Ascending aorta (tissue), 2 donors: ENCODE measurements around the gene PTPRE. TPM values are rescaled to one million over a fixed set of nuclear protein-coding genes. Genes with fewer than 3 reads are reported as not detected.

Experiments
- DNase-seq, 2 donors: peaks; one replicate each; pipeline ENCODE4 v3.0.0-alpha.2; 2019; ENCODE audit warnings: low spot score in 2 of 2
- H3K27ac ChIP-seq, 2 donors: fragments of 200-600 bp; sonication (generic); one replicate each; pipeline ENCODE4 v1.5.1; 2016 to 2017; ENCODE audit warnings: mild to moderate bottlenecking in 1 of 2
- H3K27me3 ChIP-seq: fragments of 200-600 bp; sonication (generic); one replicate; pipeline ENCODE4 v1.5.1; 2017
- H3K36me3 ChIP-seq, 2 donors: fragments of 200-600 bp; sonication (generic); one replicate each; pipeline ENCODE4 v1.5.1; 2016
- H3K4me1 ChIP-seq, 2 donors: fragments of 200-600 bp; sonication (generic); one replicate each; pipeline ENCODE4 v1.5.1; 2016 to 2017; ENCODE audit warnings: mild to moderate bottlenecking in 1 of 2
- H3K4me3 ChIP-seq, 2 donors: fragments of 200-600 bp; sonication (generic); one replicate each; pipeline ENCODE4 v1.5.1; 2016 to 2017; ENCODE audit warnings: mild to moderate bottlenecking in 1 of 2
- H3K9me3 ChIP-seq, 2 donors: fragments of 200-600 bp; sonication (generic); one replicate each; pipeline ENCODE4 v1.5.1; 2016
- intact Hi-C: fragments of 100-400 bp; cut with DNase I; formaldehyde crosslinking; loops from one replicate; pipeline ENCODE4 v1.15.1; 2023
- total RNA-seq: library from RNA; depleted of rRNA; stranded (reverse); fragments of >200 nt; gene quantifications from one replicate; pipeline ENCODE4 v1.1.0, GENCODE V29; 2016
- TF ChIP-seq, protein P1 (sequence below), 3 experiments: fragments of 200-600 bp in 2 of 3; fragments of 450-650 bp in 1 of 3; sonication (generic) in 2 of 3; IDR thresholded peaks; one replicate each; pipeline ENCODE4 v1.5.1; 2016 to 2019; ENCODE audit warnings: antibody characterized with exemption in 3 of 3, mild to moderate bottlenecking in 1 of 3, moderate library complexity in 1 of 3

Gene PTPRE
- total RNA-seq, 1 donor from 2014 or later: 14.5 TPM

- intact Hi-C loops: no loop called here
- peak in 1 of 2 donors; percentile 62 for DNase-seq
- Histone ChIP-seq H3K9me3 (no peaks in the 10 kb centered on the region), H3K4me3 (no peak overlapping the region), H3K36me3 (no peaks in the 10 kb centered on the region), H3K27me3 (no peaks in the 10 kb centered on the region), H3K4me1 (peaks cover 8 to 14% of the 10 kb centered on the region in 2 donors), H3K27ac (no peak overlapping the region)
- TF ChIP-seq, protein P1, sequence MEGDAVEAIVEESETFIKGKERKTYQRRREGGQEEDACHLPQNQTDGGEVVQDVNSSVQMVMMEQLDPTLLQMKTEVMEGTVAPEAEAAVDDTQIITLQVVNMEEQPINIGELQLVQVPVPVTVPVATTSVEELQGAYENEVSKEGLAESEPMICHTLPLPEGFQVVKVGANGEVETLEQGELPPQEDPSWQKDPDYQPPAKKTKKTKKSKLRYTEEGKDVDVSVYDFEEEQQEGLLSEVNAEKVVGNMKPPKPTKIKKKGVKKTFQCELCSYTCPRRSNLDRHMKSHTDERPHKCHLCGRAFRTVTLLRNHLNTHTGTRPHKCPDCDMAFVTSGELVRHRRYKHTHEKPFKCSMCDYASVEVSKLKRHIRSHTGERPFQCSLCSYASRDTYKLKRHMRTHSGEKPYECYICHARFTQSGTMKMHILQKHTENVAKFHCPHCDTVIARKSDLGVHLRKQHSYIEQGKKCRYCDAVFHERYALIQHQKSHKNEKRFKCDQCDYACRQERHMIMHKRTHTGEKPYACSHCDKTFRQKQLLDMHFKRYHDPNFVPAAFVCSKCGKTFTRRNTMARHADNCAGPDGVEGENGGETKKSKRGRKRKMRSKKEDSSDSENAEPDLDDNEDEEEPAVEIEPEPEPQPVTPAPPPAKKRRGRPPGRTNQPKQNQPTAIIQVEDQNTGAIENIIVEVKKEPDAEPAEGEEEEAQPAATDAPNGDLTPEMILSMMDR (IDR thresholded peaks at IDR 0.05): no peak
These were observed 147.5 kb downstream of the PTPRE start for GRCh38 chr10:128054163-128054970.

GRCh38 chr10:128055061-128055868 lies 148.4 kb downstream of the PTPRE start:
- no peak overlapping the region for H3K27ac ChIP-seq
- H3K27me3 ChIP-seq: no peaks in the 10 kb centered on the region
- H3K36me3 ChIP-seq: no peaks in the 10 kb centered on the region
- no peak overlapping the region for H3K4me3 ChIP-seq
- DNase-seq: peak in 1 of 2 donors; percentile 56
- peaks cover 9 to 22% of the 10 kb centered on the region in 2 donors for H3K4me1 ChIP-seq
- intact Hi-C loops: no loop called here
- H3K9me3 ChIP-seq: no peaks in the 10 kb centered on the region
- TF ChIP-seq, protein P1 (IDR thresholded peaks at IDR 0.05): no peak

GRCh38 chr10:128056303-128057050 lies 149.6 kb downstream of the PTPRE start:
- peaks cover 9 to 26% of the 10 kb centered on the region in 2 donors for H3K4me1 ChIP-seq
- TF ChIP-seq, protein P1 (IDR thresholded peaks at IDR 0.05): no peak
- H3K27ac ChIP-seq: peak overlapping the region; percentile 62 to 72
- no peaks in the 10 kb centered on the region for H3K9me3 ChIP-seq
- no peaks in the 10 kb centered on the region for H3K36me3 ChIP-seq
- DNase-seq: peak in 1 of 2 donors; percentile 68
- no peak overlapping the region for H3K4me3 ChIP-seq
- no peaks in the 10 kb centered on the region for H3K27me3 ChIP-seq
- intact Hi-C loops: no loop called here

DNA sequence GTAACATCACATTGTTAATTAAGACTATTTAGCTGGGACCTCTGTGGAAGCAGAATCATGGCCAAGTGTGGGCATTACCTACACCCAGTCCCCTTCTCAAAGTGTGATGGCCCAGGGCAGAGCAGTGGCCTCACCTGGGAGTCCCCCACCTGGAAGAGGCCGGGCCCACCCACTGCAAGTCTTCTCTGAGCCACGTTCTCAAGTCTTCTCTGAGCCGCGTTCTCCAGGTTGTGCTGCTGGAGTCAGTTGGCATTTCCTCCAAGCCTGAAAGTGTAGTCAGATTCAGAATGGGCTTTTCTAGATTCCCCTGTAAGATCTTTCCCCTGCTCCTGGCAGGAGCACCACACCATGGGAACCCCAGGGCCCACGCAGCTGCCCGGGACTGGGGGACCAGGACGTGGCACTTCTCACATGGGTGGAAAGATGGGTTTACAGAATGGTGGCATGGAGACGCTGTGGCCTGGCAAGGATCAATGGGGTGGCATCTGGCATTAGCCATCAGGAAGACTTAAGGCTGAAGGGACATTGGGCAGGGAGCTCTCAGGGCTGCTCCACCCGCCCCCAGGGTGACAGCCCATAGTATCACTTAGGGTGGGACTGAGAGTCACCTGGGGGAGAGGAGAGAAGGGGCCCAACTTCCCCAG lies 151.3 kb downstream of the PTPRE start:
- intact Hi-C loops: no loop called here
- DNase-seq: peak in 1 of 2 donors; percentile 53
- Histone ChIP-seq H3K27ac (peak overlapping the region; percentile 62 to 72), H3K4me1 (peaks cover 17 to 44% of the 10 kb centered on the region in 2 donors), H3K9me3 (no peaks in the 10 kb centered on the region), H3K36me3 (no peaks in the 10 kb centered on the region), H3K4me3 (no peak overlapping the region), H3K27me3 (no peaks in the 10 kb centered on the region)
- TF ChIP-seq, protein P1 (IDR thresholded peaks at IDR 0.05): no peak

DNA sequence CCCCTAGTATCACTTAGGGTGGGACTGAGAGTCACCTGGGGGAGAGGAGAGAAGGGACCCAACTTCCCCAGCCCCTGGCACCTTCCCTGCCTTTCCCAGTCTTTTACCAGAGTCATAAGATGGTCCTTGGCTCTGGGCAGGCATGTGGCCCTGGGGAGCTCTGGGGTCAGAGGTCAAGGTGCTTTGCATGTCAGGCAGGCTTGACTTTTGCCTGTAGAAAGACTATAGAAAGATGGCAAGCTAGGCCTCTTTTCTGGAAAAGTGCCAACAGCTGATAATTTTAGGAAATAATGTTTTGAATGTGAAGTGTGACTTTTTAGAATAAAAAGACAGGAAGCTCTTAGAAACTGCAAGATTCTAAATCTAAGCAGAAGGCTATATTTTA lies 151.8 kb downstream of the PTPRE start:
- intact Hi-C loops: no loop called here
- H3K27ac ChIP-seq: peak overlapping the region; percentile 47 to 48
- H3K4me1 ChIP-seq: peaks cover 17 to 47% of the 10 kb centered on the region in 2 donors
- H3K27me3 ChIP-seq: no peaks in the 10 kb centered on the region
- no peaks in the 10 kb centered on the region for H3K36me3 ChIP-seq
- TF ChIP-seq, protein P1 (IDR thresholded peaks at IDR 0.05): no peak
- no peaks in the 10 kb centered on the region for H3K9me3 ChIP-seq
- H3K4me3 ChIP-seq: no peak overlapping the region
- DNase-seq: peak in 1 of 2 donors; percentile 59
